Skin of body (tissue), 2 donors: ENCODE data around the gene NAA40. TPM values are rescaled to one million over a fixed set of nuclear protein-coding genes. Genes with fewer than 3 reads are reported as not detected.
"Not testable (repeated sequence)": the region's sequence is repeated elsewhere in the genome, so short reads cannot be mapped to it uniquely, and the experiment has no call there.

Source experiments
- DNase-seq: peaks from one replicate; lab custom pipeline; 2025; lab: John Stamatoyannopoulos, UW
- total RNA-seq: library from RNA; depleted of rRNA; stranded (reverse); fragments of >200 nt; gene quantifications from one replicate; pipeline ENCODE4 v1.2.3, GENCODE V29; 2014

Gene NAA40
- total RNA-seq, 1 donor from 2014 or later = 7.7 TPM

DNA sequence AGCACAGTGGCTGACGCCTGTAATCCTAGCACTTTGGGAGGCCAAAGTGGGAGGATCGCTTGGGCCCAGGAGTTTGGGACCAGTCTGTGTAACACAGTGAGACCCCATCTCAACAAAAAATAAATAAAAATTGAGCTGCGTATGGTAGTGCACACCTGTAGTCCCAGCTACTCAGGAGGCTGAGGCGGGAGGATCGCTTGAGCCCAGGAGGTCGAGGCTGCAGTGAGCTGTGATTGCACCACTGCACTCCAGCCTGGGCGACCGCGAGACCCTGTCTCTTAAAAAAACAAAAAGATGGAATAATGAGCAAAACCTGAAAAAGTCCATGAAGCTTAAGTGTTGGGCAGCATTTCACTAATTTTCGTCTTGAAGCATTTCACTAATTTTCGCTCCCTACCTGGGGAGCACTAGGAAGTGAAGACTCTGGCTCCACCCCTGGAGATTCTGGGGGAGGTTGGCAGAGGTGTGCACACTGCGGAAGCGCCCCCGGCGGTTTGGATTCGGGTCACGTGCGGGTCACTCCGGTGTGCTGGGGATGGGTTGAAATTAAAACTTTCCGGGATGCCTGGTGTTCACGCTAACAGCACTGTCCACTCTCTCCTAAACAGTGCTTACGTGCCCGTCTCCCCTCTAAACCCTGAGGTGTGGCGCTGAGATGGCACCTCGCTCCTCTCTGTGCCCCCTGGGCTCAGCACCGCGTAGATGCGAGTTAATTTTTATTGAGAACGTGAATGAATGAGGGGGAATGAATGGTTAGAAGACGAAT lies 906 bp upstream of the NAA40 start:
- no peak for DNase-seq

DNA sequence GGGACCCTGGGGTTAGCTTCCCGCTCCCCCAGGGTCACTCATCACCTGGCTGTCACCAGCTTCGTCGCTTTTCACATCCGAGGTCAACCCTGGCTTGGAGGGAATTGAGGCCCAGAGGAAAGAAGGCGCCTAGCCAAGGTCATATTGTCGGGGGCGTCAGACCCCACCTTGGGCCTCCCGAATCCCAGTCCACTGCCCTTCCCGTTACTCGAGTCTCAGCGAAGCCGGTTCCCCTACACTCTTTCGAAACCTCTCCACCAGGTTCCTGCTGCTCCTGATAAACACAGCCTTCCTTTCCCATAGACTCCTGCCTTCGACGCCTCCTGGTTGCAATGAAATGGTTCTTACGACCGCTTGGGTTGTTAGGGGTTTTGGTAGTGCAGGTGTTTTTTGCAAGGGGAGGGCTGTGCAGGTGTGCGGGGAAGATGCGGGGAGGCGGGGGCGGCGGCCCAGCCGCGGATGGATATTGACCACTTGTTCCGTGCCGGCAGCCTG lies 642 bp downstream of the NAA40 start:
- no peak for DNase-seq

DNA sequence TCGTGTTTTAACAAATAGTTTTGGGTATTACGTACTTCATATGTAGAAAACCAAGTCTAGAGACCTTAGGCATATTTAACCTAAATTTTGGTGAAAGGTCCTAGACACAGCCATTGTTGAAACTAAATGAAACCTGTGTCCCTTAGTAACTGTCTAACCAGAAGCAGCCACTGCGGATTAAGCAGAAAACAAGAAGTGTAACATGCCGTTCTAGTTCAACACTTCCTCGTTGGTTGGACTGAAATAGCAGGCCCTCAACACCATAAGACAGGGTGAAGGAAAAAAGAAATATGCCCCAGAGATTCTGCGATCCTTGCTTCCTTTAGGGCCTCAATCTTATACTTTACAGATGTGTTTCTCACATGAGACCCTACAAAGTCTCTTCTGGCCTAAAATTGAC lies 2.0 kb downstream of the NAA40 start:
- no peak for DNase-seq

DNA sequence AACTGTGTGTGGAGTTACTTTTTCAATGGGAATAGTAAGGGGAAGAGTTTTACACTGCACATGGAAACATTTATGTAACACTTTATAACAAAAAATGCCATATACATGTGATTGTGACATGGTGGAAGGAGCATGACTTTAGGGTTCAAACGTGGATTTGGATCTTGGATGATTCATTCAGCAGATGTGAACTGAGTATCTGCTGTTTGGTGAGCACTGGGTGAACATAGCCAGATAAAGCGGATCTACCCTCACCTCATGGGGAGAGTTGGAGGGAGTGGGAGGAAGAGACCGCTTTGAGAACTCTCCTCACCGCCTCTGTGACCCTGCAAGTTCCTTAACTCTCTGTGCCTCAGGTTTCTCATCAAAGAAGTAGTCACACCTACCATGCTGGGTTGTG lies 3.1 kb downstream of the NAA40 start:
- no peak for DNase-seq

DNA sequence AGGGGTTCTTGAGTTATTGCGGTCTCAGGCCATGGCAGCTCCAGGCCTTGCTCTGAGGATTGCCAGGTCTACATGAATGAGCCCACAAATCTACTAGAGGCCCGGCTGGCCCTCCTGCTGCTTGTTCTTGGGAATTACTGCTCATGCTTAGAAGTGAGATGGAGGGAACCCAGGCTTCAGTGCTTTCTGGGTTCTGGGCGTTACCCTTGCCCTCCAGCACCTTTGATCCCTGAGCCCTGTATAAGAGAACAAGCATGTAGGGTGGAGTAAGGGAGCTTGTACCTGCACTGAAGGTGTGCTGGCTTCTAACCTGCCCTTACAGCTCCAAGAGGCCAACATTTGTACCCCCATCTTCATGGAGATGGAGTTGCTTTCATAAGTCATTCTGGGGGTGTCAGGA lies 4.0 kb downstream of the NAA40 start:
- no peak for DNase-seq

DNA sequence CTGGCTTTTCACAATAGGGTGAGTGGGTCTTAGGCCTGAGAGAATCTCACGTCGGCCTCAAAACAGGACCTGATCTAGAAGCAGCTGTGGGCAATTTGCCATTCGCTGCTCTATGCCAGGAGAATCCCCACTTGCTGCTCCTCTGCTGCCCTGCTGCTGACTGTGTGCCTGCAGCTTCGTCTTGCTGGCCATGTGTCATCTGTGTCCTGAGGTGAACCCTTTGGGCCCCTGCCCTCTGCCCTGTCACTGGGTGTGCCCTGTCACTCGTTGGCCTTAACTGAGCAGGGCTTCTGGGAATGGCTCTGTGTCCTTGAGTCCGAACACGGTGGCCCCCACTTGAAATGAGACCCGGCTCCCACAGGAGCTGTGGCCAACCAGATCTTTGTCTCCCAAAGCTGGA lies 6.2 kb downstream of the NAA40 start:
- peak; percentile 25 for DNase-seq

DNA sequence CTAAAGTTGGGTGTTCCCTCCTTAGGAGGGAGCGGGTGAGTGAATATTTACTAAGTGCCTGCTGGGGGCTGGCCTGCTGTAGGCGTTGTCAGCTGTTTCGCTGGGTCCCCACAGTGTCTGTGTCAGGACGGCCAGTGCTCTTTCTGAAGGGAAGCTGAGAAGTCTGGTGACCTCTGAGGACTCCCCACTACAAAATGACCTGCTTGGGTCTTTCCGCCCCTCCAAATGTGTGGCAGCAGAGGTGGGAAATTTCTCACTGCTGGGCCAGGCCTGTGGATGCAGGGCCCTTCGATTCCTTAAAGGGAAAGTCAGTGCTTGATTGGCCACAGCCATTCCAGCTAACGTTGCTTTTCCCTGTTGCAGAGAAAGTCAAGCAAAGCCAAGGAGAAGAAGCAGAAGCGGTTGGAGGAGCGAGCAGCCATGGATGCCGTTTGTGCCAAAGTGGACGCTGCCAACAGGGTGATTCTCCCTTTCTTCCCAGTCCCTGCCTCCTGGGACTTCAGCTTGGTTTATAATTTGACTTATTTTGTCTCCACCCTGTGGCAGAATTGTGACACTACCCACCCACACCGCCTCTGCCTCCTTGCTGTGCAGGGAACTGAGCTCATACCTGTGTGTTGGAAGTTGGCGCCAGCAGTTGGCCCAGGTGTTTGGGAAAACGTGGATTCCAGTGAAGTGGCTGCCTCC lies 6.8 kb downstream of the NAA40 start:
- peak; percentile 60 for DNase-seq

DNA sequence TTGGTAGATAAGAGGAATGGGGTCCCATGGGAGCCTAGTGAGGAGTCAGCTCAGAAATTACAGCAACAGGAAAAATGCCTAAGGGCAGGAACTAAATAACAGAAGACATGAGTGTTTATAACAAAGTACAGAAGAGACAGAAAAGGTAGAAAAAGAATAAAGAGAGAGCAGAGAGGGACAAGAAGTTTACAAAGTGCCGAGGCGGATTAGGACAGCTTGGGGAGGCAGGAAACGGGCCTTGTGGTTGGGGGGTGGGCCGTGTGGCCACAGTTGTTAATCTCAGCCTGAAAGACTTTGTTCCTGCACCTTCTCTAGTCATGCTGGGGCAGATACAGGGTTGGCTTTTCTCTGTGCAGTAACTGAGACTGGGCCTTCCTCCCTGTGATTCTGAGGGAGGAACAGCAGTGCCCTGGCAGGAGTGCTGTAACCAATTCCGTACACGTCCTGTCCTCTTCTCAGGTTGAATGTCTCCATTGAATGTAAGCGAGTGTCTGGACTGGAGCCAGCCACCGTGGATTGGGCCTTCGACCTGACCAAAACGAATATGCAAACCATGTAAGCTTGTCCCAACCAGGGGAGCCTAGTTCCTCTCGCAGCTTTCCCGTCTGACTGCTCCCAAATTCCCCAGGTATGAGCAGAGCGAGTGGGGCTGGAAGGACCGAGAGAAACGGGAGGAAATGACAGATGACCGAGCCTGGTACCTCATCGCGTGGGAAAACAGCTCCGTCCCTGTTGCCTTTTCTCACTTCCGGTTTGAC lies 13.2 kb downstream of the NAA40 start:
- DNase-seq = no peak

DNA sequence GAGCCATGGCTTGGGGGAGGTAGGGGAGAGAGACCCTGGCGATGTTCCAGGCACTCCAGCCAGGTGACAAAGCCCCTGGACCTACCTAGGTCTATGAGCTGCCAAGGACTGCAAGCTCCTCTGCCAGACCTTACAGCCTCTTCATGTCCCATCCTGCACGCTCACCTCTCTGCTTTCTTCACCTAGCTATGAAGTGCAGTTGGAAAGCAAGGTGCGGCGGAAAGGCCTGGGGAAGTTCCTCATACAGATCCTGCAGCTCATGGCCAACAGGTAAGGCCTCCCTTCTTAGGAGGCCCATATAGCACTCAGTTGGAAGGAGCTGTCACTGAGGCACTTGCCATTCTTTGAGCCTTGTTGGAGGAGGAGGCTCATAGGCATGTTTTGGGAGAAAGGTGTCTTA lies 13.8 kb downstream of the NAA40 start:
- DNase-seq = no peak

DNA sequence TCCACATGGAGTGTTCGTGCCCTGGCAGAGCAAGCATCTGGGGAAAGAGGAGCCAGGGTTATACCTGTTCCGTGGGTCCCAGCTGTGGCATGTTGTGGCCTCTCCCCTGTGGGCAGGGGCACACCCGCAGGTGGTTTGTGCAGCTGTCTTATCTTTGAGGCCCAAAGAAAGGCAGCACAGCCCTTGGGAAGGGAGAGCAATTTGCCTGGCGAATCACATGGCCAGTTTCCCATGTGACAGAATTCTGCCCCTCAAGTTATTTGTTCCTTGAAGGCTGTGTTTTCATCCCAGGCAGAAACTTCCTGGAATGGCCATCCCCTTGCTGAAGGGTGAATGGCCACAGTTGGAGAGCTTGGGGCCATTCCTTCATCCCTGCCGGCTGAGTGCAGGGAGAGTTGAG lies 19.2 kb downstream of the NAA40 start:
- no peak for DNase-seq

DNA sequence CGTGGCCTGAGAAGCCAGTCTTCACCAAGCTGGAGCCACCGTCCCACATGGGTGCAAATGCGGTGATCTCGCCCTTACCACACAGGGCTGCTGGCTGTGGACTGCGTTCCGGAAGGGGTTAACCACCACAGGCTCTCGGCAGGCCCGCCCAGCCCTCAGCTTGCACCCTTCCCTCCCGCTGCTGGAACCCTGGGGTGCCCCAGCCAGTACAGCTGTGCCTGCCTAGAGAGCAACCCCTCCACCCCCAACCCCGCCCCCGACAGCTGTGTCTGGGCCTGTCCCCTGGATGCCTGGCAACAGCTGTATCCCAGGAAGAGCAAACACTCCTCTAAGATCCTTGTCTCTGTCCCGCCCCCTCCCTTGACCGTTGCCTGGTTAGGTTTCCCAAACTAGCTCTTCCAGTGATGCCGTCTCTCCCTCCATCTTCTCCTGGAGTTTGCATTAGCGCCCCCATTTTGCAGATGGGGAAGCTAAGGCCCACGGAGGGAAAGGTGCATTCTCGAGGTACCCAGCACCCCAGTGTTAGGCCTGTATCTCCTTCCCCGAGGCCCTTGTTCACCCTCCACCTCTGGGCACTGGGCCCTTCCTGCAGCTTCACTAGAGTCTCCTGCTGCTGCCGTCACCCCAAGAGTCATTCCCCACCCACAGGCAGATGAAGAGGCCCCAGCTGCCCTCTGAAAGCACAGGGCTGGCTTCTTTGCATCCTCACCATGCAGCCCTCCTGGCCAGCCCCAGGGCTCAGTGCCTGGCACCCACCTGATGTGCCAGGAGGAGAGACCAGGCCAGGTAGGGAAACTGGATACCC lies 23.0 kb downstream of the NAA40 start:
- peak; percentile 70 for DNase-seq

DNA sequence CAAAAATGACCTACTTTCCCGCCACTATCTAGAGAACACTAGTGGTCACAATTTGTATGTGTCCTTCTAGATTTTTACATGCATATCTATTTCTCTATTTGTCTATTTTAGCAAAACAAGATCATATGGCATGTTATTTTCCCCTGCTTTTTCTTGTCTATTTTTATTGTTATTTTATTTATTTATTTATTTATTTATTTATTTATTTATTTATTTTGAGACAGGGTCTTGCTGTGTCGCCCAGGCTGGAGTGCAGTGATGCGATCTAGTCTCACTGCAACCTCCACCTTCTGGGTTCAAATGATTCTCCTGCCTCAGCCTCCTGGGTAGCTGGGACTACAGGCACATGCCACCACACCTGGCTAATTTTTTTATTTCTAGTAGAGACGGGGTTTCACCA lies 25.1 kb downstream of the NAA40 start:
- DNase-seq = not testable (repeated sequence)

DNA sequence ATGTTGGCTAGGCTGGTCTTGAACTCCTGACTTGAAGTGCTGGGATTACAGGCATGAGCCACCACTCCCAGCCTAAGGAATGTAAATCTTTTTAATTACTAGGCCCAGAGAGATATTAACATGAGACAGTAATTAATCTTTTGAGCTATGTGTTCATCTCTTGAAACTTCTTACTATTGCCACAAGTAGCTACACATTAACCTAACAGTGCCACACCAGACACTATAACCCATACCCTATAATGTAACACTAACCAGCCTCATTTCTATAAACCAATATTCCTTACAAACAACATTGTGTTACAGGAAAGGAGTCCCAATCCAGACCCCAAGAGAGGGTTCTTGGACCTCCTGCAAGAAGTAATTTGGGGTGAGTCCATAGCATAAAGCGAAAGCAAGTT lies 27.6 kb downstream of the NAA40 start:
- DNase-seq = no peak

DNA sequence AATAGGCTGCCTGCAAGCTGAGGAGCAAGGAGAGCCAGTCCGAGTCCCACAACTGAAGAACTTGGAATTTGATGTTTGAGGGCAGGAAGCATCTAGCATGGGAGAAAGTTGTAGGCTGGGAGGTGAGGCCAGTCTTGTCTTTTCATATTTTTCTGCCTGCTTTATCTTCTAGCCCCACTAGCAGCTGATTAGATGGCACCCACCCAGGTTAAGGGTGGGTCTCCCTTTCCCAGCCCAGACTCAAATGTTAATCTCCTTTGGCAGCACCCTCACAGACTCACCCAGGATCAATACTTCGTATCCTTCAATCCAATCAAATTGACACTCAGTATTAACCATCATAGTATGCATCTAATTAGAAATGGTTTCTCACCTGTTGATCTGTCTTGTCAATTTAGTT lies 30.7 kb downstream of the NAA40 start:
- DNase-seq = no peak

DNA sequence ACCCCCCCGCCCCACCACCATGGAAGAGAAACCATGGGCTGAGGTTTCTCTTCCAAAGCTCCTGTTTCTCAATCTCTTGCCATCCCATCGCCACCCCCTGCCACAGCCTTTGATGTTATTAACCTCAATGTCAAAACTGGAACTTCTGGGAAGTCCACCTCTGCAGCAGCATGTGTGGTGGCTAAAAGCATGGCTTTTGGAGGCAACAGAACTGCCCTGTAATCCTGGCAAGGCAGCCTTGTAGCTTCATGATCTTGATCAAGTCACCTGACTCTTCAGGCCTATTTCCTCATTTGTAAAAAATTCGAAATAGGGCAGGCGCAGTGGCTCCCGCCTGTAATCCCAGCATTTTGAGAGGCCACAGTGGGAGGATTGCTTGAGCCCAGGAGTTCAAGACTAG lies 32.1 kb downstream of the NAA40 start:
- DNase-seq = no peak

DNA sequence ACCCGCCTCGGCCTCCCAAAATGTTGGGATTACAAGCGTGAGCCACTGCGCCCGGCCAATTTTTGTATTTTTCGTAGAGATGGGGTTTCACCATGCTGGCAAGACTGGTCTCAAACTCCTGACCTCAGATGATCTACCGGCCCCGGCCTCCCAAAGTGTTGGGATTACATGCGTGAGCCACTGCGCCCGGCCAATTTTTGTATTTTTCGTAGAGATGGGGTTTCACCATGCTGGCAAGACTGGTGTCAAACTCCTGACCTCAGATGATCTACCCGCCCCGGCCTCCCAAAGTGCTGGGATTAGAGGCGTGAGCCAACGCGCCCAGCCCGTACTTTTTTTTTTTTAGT lies 35.1 kb downstream of the NAA40 start:
- not testable (repeated sequence) for DNase-seq

DNA sequence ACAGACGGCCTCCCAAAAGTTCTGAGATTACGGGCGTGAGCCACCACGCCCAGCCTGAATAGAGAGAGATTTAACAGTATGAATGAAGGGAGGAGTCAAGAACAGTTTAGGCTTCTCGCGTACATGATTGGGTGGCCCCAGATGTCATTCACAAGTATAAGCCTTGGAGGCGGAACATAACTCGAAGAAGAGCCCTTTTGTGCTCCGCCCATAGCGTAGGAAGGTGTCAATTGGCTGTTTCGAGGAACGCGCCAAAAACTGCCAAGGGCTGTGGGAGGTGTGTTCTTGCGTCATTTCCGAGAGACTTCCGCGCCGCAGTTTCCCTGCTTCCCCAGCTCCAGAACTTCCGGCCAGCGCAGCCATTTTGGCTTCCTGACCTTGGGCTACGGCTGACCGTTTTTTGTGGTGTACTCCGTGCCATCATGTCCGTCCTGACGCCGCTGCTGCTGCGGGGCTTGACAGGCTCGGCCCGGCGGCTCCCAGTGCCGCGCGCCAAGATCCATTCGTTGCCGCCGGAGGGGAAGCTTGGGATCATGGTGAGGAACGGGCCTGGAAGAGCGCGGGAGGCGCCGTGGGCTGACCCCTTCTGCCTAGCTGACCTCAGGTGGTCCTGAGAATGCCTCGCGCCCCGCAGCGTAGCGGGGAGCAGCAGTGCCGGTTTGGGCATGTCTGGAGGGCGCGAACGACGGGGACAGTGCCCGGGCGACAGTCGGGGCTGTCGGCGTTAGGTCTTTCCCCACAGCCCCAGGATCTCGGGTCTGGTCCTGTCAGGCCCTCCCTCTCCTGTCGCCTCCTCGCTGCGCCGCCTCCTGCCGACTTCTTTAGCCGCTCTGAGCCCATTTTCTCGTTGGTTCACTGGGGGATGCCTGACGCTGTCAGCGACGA lies 35.7 kb downstream of the NAA40 start, which contains the start of gene COX8A:
TSS of gene COX8A (plus strand) at position 362 of the 885 bp plus-strand sequence. CDS start at position 423, 61 bp downstream.
- DNase-seq = peak; percentile 100

DNA sequence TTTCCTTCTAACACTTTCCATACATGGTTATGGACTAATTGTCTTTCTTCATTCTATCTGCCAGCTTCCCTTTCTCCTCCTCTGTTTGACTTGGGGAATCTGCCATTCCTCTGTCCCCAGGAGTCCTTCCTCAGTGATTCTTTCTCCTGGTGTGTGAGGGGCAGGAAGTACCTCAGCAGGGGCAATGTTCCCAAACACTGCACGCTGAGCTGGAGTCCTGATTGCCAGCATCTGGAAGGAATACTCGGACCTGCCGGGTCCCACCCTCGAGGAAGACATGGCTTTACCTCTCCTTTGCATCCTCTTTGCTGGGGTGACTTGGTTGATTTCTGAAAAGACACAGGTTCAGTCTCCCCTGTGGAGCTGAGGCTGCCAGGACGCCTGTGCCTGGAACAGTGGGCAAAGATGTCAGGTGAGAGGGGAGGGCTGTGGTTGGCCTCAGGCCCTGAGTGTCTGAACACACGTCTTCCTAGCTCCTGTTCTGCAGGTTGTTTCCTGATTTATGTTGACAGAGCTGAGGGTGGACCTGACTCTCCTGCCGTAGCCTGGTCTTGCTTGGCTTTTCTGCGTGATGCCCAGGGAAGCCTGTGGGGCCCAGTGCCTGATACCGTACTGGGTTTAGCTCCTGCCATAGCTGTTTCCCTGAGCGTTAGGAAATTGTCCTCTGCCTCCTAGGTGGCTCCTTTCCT lies 39.9 kb downstream of the NAA40 start:
- DNase-seq = no peak

DNA sequence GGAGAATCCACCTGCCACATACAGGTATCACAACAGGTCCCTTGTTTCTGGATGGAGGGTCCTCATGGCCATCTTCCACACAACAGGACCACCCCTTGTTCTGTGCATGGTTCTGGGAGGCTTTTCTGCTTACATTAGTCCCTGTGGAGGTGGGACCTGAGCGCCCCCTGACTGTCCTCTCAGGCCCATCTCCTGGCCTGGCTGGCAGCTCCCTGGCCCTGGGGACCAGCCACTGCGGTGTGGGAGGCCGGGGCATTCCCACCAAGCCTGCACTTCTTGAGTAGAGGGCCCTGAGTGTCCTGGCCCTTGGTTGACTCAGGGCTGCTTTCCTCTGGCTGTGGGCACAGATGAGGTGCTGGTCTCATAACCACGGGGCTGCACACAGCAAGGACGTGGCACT lies 40.6 kb downstream of the NAA40 start:
- DNase-seq = no peak

DNA sequence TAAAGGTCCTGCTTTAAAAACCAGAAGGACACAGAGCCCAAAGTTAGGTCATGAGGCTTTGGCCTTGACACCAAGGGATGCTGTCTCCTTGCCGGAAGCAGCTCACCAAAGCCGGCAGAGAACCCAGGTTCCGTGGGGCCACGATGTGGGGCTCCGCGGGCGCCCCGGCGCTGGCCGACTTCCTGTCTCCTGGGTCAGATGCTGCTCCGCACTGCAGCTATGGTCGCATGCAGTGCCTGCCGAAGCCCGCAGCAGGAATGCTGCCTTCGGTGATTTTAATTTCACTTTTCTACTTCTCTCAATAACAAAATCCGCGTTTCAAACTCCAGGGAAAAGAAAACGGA lies 47.0 kb downstream of the NAA40 start:
- DNase-seq = no peak
